ENCODE results near the gene AK3. TPM values are rescaled to one million over a fixed set of nuclear protein-coding genes. Genes with fewer than 3 reads are reported as not detected.

The AK3 gene
- total RNA-seq, 4 donors from 2014 or later, result 67.7 to 119 (median 91.3) TPM

GRCh38 chr9:4701526-4701925 lies 39.5 kb downstream of the AK3 start:
- no peak overlapping the region for H3K4me3 ChIP-seq

DNA sequence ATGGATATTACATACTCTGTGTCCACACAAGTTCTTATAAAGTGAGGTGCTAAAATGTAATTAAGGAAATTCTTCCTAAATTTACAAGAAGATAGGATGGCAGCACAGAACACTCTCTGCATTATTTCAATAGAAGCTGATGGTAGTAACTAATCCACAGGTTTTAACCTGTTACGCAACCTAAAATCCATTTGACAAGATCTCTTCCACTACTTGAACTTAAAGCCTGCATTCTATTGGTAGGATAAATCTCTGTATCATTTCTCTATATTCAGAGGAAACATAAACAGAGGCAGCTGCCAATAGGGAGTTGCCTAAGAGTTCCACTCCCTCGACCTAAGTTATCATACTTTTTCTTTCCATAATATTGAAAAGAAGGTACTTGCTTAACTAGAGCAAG lies 40.1 kb downstream of the AK3 start:
- TF ChIP-seq POLR2A (IDR thresholded peaks at IDR 0.05), result no peak
- TF ChIP-seq, protein P1, sequence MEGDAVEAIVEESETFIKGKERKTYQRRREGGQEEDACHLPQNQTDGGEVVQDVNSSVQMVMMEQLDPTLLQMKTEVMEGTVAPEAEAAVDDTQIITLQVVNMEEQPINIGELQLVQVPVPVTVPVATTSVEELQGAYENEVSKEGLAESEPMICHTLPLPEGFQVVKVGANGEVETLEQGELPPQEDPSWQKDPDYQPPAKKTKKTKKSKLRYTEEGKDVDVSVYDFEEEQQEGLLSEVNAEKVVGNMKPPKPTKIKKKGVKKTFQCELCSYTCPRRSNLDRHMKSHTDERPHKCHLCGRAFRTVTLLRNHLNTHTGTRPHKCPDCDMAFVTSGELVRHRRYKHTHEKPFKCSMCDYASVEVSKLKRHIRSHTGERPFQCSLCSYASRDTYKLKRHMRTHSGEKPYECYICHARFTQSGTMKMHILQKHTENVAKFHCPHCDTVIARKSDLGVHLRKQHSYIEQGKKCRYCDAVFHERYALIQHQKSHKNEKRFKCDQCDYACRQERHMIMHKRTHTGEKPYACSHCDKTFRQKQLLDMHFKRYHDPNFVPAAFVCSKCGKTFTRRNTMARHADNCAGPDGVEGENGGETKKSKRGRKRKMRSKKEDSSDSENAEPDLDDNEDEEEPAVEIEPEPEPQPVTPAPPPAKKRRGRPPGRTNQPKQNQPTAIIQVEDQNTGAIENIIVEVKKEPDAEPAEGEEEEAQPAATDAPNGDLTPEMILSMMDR (IDR thresholded peaks at IDR 0.05), result no peak
- DNase-seq, result no peak
- H3K36me3 ChIP-seq, result peaks cover 0 to 80% (median 0%) of the 10 kb centered on the region in 3 donors
- H3K27me3 ChIP-seq, result no peaks in the 10 kb centered on the region
- H3K27ac ChIP-seq, result no peak overlapping the region
- no peaks in the 10 kb centered on the region for H3K4me1 ChIP-seq
- H3K9me3 ChIP-seq, result no peaks in the 10 kb centered on the region
- no peak overlapping the region for H3K4me3 ChIP-seq

More at GRCh38 chr9:4701526-4701925, 39.5 kb downstream of the AK3 start:
- Histone ChIP-seq H3K9me3 (no peaks in the 10 kb centered on the region), H3K27me3 (no peaks in the 10 kb centered on the region), H3K36me3 (peaks cover 0 to 84% (median 0%) of the 10 kb centered on the region in 3 donors), H3K27ac (no peak overlapping the region), H3K4me1 (no peaks in the 10 kb centered on the region)
- TF ChIP-seq, protein P1 (IDR thresholded peaks at IDR 0.05), result no peak
- no peak for TF ChIP-seq POLR2A (IDR thresholded peaks at IDR 0.05)
- DNase-seq, result no peak

GRCh38 chr9:4700091-4700490 lies 40.9 kb downstream of the AK3 start:
- peaks cover 0 to 80% (median 0%) of the 10 kb centered on the region in 3 donors for H3K36me3 ChIP-seq
- no peak for DNase-seq

DNA sequence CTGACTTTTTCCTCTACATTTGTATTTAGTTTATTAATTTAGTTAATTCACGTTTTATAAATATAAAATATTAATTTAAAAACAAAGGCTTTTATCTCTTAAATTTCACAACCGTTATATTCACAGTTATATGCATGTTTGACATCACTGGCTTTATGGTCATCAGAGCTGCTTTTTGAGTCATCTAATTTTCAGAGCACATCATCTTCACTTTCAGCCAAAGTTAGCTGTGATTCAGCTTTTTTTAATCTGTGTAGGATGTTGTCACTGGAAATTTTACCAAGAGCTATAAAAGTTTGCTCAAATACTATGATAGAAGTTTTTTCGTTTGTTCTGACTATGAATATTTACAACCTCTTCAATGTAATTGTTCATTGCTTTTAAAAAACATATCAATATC lies 49.2 kb downstream of the AK3 start:
- Histone ChIP-seq H3K36me3 (peaks cover 0 to 56% (median 0%) of the 10 kb centered on the region in 3 donors), H3K27me3 (no peaks in the 10 kb centered on the region), H3K27ac (no peak overlapping the region), H3K9me3 (no peaks in the 10 kb centered on the region), H3K4me3 (no peak overlapping the region), H3K4me1 (no peaks in the 10 kb centered on the region)
- no peak for DNase-seq
- TF ChIP-seq, protein P1 (IDR thresholded peaks at IDR 0.05), result no peak

More at GRCh38 chr9:4700091-4700490, 40.9 kb downstream of the AK3 start:
- Histone ChIP-seq H3K27ac (no peak overlapping the region), H3K27me3 (no peaks in the 10 kb centered on the region), H3K4me3 (no peak overlapping the region), H3K4me1 (no peaks in the 10 kb centered on the region), H3K9me3 (no peaks in the 10 kb centered on the region)
- TF ChIP-seq, protein P1 (IDR thresholded peaks at IDR 0.05), result no peak
- no peak for TF ChIP-seq POLR2A (IDR thresholded peaks at IDR 0.05)

GRCh38 chr9:4690144-4690543 lies 50.9 kb downstream of the AK3 start:
- DNase-seq, result no peak
- no peak for TF ChIP-seq POLR2A (IDR thresholded peaks at IDR 0.05)
- TF ChIP-seq, protein P1 (IDR thresholded peaks at IDR 0.05), result no peak
- Histone ChIP-seq H3K4me1 (no peaks in the 10 kb centered on the region), H3K4me3 (no peak overlapping the region), H3K27me3 (no peaks in the 10 kb centered on the region), H3K27ac (no peak overlapping the region), H3K36me3 (peaks cover 0 to 60% (median 0%) of the 10 kb centered on the region in 3 donors), H3K9me3 (no peaks in the 10 kb centered on the region)

DNA sequence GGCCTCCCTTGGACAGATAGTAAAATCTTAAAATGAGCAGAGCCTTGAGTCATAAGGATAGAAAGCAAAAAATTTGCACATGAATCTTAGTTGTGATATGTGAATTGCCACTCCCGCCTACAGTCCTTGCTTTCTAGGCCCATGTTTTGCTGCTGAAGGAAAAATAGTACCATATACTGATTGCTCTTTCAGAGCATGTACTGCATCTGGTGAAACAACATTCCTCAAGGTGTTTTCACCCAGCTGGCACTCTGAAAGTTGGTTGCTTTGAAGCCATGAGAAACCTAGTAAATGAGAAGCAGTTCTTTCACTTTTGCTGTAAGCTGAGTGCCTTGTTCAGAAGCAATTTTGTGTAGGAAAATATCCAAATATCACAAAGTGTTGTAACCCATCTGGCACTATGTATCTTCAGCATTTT lies 51.3 kb downstream of the AK3 start:
- Histone ChIP-seq H3K27ac (no peak overlapping the region), H3K9me3 (no peaks in the 10 kb centered on the region), H3K4me3 (no peak overlapping the region), H3K4me1 (no peaks in the 10 kb centered on the region), H3K27me3 (no peaks in the 10 kb centered on the region), H3K36me3 (peaks cover 0 to 58% (median 0%) of the 10 kb centered on the region in 3 donors)
- no peak for DNase-seq
- no peak for TF ChIP-seq POLR2A (IDR thresholded peaks at IDR 0.05)
- TF ChIP-seq, protein P1 (IDR thresholded peaks at IDR 0.05), result no peak

Data from Peyer's patch (tissue), 4 donors.